Spleen (tissue), 11 donors: Measurements from ENCODE around the gene BEST1. TPM values are rescaled to one million over a fixed set of nuclear protein-coding genes. Genes with fewer than 3 reads are reported as not detected.

Experiments
- DNase-seq: peaks from one replicate; pipeline ENCODE4 v3.0.0-alpha.2; 2020
- H3K27ac ChIP-seq, 8 donors: fragments of 200-600 bp; sonication (generic) in 7 of 8; 1 replicate in 4 of 8; 2 replicates in 4 of 8; pipeline versions ENCODE4 v1.5.0 to v1.8.0; 2016 to 2021; ENCODE audit warnings: inconsistent platforms in 4 of 8, mild to moderate bottlenecking in 4 of 8, moderate library complexity in 1 of 8
- H3K27me3 ChIP-seq, 7 donors: fragments of 200-600 bp; sonication (generic) in 6 of 7; replicated peaks in 1 of 7; 1 replicate in 4 of 7; 2 replicates in 3 of 7; pipeline versions ENCODE4 v1.5.0 to v1.8.0; 2016 to 2021; ENCODE audit warnings: inconsistent platforms in 3 of 7, mild to moderate bottlenecking in 1 of 7
- H3K36me3 ChIP-seq, 6 donors: fragments of 200-600 bp; sonication (generic) in 5 of 6; 1 replicate in 4 of 6; 2 replicates in 2 of 6; pipeline versions ENCODE4 v1.5.0 to v1.8.0; 2016 to 2021; ENCODE audit warnings: inconsistent platforms in 2 of 6
- H3K4me1 ChIP-seq, 6 donors: fragments of 200-600 bp; sonication (generic) in 5 of 6; 1 replicate in 3 of 6; 2 replicates in 3 of 6; pipeline versions ENCODE4 v1.5.0 to v1.8.0; 2016 to 2021; ENCODE audit warnings: inconsistent platforms in 3 of 6
- H3K4me3 ChIP-seq, 8 donors: fragments of 200-600 bp; sonication (generic) in 7 of 8; 1 replicate in 4 of 8; 2 replicates in 4 of 8; pipeline versions ENCODE4 v1.5.0 to v1.8.0; 2016 to 2021; ENCODE audit warnings: inconsistent platforms in 4 of 8, mild to moderate bottlenecking in 4 of 8, moderate library complexity in 2 of 8
- H3K9me3 ChIP-seq, 8 donors: fragments of 200-600 bp; sonication (generic) in 7 of 8; 1 replicate in 4 of 8; 2 replicates in 4 of 8; pipeline versions ENCODE4 v1.5.0 to v1.8.0; 2016 to 2021; ENCODE audit warnings: inconsistent platforms in 4 of 8
- POLR2A ChIP-seq, 3 donors: fragments of 450-650 bp; IDR thresholded peaks; one replicate each; pipeline ENCODE4 v1.5.1; 2017; ENCODE audit warnings: antibody characterized with exemption in 3 of 3, mild to moderate bottlenecking in 1 of 3
- POLR2AphosphoS5 ChIP-seq, 3 donors: sonication (generic); formaldehyde crosslinking; IDR thresholded peaks; one replicate each; pipeline ENCODE4 v1.5.1; 2017; ENCODE audit warnings: antibody characterized with exemption in 3 of 3
- WGBS, 5 donors: extraction: QIAGEN DNeasy Blood & Tissue Kit in 3 of 5; methylation state at CpG; one replicate each; pipeline versions ENCODE4 v1.1.5 to v1.1.7; 2013 to 2018; 5-methylcytosine and 5-hydroxymethylcytosine counted together
- intact Hi-C: fragments of 100-400 bp; cut with DNase I; formaldehyde crosslinking; loops from one replicate; pipeline ENCODE4 v1.15.0; 2023; ENCODE audit warnings: low total_unique reads
- polyA plus RNA-seq, 3 donors: library from polyadenylated mRNA; stranded (reverse); fragments of 200-250 nt; gene quantifications; one replicate each; pipeline ENCODE4 v1.2.1, GENCODE V29; 2013
- total RNA-seq, 7 donors: library from RNA; depleted of rRNA in 3 of 7; stranded (reverse); fragments of >200 nt in 3 of 7; fragmentation: NEBNext Ultra II Directional in 4 of 7; extraction: Animal tissue kit (Norgen Biotek cat#: 25700) in 4 of 7; gene quantifications; one replicate each; pipeline versions ENCODE4 v1.1.0 to v1.2.1, GENCODE V29; 2016 to 2021
- TF ChIP-seq, protein P1 (sequence below), 11 experiments: fragments of 200-600 bp in 7 of 11; fragments of 450-650 bp in 4 of 11; sonication (generic) in 4 of 11; IDR thresholded peaks in 8 of 11; conservative IDR thresholded peaks in 3 of 11; 1 replicate in 7 of 11; 2 replicates in 4 of 11; pipeline versions ENCODE4 v1.4.0 to v1.8.0; 2016 to 2021; ENCODE audit warnings: antibody characterized with exemption in 11 of 11, inconsistent platforms in 4 of 11, mild to moderate bottlenecking in 1 of 11
- donor health status: healthy with polysubstance abuse.
- donor health status: DM: no; HTN: no; CAD: no; lungs with moderate emphysema.
- donor health status: DM: no; HTN: no; CAD: no.
- donor health status: Bipolar disorder and iron deficiency.
- donor health status: healthy.
- donor health status: DM: no; HTN: no; CAD: no.
- donor health status: DM: yes; HTN: yes; CAD: no.

BEST1 gene
- total and polyA plus RNA-seq, 10 donors: 2.6 to 20.4 (median 10.8) TPM

DNA sequence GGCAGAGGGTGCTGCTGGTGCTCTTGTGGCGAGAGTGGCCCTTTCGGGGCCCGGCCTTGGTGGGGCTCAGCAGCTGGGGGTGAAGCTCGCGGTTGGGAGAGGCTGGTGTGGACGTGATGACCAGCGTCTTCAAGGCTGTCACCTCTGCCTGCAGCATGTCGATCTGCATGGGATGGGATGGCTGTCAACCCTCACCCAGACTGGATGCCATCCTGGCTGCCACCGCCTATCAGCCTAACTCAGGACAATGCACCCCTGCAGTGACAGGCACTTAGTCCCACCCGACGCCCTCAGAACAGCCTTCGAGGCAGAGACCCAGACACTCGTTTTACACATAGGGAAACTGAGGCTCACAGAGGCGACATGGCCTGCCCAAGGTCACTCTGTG, 43.6 kb upstream of the BEST1 start:
- peaks cover 0 to 30% (median 18%) of the 10 kb centered on the region in 6 donors for H3K4me1 ChIP-seq
- no peak for DNase-seq
- 77 to 100% (median 89%) methylated on average over 1 to 14 of the region's 14 CpGs for WGBS, 5 donors
- no peak overlapping the region for H3K4me3 ChIP-seq
- H3K36me3 ChIP-seq: peaks cover 0 to 68% (median 19%) of the 10 kb centered on the region in 6 donors
- TF ChIP-seq, protein P1, sequence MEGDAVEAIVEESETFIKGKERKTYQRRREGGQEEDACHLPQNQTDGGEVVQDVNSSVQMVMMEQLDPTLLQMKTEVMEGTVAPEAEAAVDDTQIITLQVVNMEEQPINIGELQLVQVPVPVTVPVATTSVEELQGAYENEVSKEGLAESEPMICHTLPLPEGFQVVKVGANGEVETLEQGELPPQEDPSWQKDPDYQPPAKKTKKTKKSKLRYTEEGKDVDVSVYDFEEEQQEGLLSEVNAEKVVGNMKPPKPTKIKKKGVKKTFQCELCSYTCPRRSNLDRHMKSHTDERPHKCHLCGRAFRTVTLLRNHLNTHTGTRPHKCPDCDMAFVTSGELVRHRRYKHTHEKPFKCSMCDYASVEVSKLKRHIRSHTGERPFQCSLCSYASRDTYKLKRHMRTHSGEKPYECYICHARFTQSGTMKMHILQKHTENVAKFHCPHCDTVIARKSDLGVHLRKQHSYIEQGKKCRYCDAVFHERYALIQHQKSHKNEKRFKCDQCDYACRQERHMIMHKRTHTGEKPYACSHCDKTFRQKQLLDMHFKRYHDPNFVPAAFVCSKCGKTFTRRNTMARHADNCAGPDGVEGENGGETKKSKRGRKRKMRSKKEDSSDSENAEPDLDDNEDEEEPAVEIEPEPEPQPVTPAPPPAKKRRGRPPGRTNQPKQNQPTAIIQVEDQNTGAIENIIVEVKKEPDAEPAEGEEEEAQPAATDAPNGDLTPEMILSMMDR (IDR thresholded peaks at IDR 0.05 in 8 of 11, conservative IDR thresholded peaks at IDR 0.05 in 3 of 11): no peak
- TF ChIP-seq POLR2A (IDR thresholded peaks at IDR 0.05) (no peak), POLR2AphosphoS5 (IDR thresholded peaks at IDR 0.05) (no peak)
- no peaks in the 10 kb centered on the region for H3K9me3 ChIP-seq
- H3K27ac ChIP-seq: no peak overlapping the region
- H3K27me3 ChIP-seq: peaks cover 0 to 8% (median 0%) of the 10 kb centered on the region in 7 donors
- intact Hi-C loops: no loop called here

DNA sequence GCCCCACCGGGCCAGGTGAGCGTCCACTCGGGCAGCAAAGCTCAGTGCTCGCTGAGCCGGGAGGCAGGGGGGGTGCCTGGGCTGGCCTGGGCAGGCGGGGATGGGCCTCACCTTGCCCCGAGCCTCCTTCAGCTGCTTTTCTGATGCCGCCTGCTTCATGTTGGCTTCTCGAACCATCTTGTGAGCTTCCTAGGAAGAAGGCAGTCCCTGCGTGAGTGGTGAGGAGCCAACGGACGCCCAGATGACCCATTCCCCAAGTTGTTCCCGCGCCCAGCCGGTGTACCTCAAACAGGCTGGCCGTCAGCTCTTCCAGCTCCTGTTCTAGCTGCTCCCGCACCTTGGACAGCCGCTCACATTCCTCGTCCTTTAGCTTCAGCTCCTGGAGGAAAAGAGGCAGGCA, 42.9 kb upstream of the BEST1 start:
- Histone ChIP-seq H3K27ac (peak overlapping the region in 1 of 8 donors; percentile 73), H3K27me3 (peaks cover 0 to 8% (median 0%) of the 10 kb centered on the region in 7 donors), H3K4me1 (peaks cover 0 to 38% (median 25%) of the 10 kb centered on the region in 6 donors), H3K36me3 (peaks cover 0 to 60% (median 13%) of the 10 kb centered on the region in 6 donors), H3K4me3 (no peak overlapping the region), H3K9me3 (no peaks in the 10 kb centered on the region)
- DNase-seq: no peak
- no peak for TF ChIP-seq POLR2A (IDR thresholded peaks at IDR 0.05)
- no peak for TF ChIP-seq POLR2AphosphoS5 (IDR thresholded peaks at IDR 0.05)
- intact Hi-C loops: no loop called here
- WGBS, 5 donors: 87 to 97% (median 93%) methylated on average over 18 to 19 of the region's 19 CpGs

DNA sequence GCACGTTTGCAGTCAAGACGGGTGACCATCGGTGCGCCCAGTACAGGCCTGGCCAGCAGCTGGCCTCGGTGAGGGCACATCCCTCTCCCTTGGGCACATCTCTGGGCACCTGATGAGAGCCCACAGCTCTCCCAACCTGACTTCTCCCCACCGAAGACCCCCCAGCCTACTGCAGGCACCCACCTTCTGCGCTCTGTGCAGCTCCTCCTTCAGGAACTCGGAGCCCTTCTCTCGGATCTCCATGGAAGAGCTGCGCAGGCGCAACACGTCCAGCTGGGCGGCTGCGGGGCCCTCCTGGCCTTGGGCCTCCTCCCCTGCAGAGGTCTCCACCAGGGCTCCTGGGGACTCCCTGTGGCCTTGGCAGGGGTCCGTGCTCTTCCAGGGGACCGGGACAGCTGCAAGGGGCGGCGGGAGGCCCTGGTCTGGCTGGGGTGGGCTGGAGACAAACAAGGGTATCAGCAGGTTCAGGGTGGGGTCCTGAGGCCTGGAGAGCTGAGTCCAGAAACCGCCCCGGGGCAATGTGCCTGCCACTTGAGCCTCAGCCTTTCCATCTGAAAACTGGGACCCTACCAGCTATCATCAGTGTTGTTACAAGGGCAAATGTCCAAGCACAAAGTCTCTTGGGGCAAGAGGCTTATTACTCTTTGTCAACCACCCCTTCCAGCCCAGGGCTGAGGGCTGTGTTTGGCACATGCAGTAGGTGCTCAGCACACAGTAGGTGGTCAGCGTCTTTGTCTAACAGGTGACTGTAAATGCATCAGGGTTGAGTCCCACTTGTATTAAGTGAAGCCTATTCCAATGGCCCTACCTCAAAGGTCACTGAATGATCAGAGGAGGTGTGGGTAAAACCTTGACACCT, 42.1 kb upstream of the BEST1 start:
- H3K9me3 ChIP-seq: no peaks in the 10 kb centered on the region
- no peak for DNase-seq
- H3K4me1 ChIP-seq: peaks cover 0 to 46% (median 32%) of the 10 kb centered on the region in 6 donors
- TF ChIP-seq POLR2AphosphoS5 (IDR thresholded peaks at IDR 0.05) (no peak), POLR2A (IDR thresholded peaks at IDR 0.05) (no peak)
- TF ChIP-seq, protein P1 (IDR thresholded peaks at IDR 0.05 in 8 of 11, conservative IDR thresholded peaks at IDR 0.05 in 3 of 11): no peak
- peaks cover 0 to 8% (median 0%) of the 10 kb centered on the region in 7 donors for H3K27me3 ChIP-seq
- intact Hi-C loops: no loop called here
- WGBS, 5 donors: 88 to 94% (median 91%) methylated on average over 13 to 21 of the region's 21 CpGs
- no peak overlapping the region for H3K4me3 ChIP-seq
- peaks cover 0 to 52% (median 10%) of the 10 kb centered on the region in 6 donors for H3K36me3 ChIP-seq
- peak overlapping the region in 4 of 8 donors; percentile 22 to 73 (median 52) for H3K27ac ChIP-seq

DNA sequence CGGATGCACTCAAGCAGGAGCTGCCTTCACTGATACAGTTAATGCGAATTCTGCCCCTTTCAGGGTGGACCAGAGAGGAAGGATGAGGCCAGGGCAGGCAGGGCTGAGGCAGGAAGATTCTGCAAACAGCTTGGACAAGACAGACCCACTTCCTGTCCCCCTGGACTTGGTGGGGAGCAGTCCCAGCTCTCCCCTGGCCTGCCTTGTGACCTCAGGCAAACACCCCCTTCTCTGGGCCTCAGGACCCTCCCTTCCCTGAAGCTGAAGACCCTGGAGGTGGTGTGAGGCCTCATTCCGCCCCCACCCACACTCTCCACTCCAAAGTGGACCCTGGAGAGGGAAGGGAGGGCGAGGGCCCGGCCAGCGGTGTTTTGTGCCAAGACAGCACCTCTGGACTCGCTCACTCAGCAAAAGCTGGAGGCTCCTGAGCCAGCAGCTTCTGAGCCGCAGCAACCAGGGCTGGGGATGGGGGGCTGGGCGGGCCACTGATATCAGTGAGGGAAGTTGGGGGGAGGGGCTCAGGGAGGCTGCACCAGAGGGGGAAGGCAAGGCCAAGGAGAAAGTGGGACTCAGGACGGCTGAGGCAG, 41.3 kb upstream of the BEST1 start:
- intact Hi-C loops: no loop called here
- Histone ChIP-seq H3K9me3 (no peaks in the 10 kb centered on the region), H3K27ac (peak overlapping the region in 5 of 8 donors; percentile 22 to 73 (median 44)), H3K4me3 (no peak overlapping the region), H3K36me3 (peaks cover 0 to 46% (median 10%) of the 10 kb centered on the region in 6 donors), H3K27me3 (peaks cover 0 to 8% (median 0%) of the 10 kb centered on the region in 7 donors), H3K4me1 (peaks cover 0 to 53% (median 36%) of the 10 kb centered on the region in 6 donors)
- TF ChIP-seq POLR2AphosphoS5 (IDR thresholded peaks at IDR 0.05) (peak; percentile 38 to 65 (median 50)), POLR2A (IDR thresholded peaks at IDR 0.05) (no peak)
- DNase-seq: peak; percentile 81
- 46 to 73% (median 59%) methylated on average over 10 of the region's 10 CpGs for whole genome bisulfite sequencing, 5 donors
